ENCODE measurements around the gene FAM25G.
"Not testable (repeated sequence)": the region's sequence is repeated elsewhere in the genome, so short reads cannot be mapped to it uniquely, and the experiment has no call there.

FAM25G gene

GRCh38 chr10:47491600-47491999 is at the start of gene FAM25G:
Gene FAM25G, minus strand, starts transcription at chr10:47491700. Its CDS starts 26 bp downstream, at chr10:47491674.
- DNase-seq: not testable (repeated sequence)

DNA sequence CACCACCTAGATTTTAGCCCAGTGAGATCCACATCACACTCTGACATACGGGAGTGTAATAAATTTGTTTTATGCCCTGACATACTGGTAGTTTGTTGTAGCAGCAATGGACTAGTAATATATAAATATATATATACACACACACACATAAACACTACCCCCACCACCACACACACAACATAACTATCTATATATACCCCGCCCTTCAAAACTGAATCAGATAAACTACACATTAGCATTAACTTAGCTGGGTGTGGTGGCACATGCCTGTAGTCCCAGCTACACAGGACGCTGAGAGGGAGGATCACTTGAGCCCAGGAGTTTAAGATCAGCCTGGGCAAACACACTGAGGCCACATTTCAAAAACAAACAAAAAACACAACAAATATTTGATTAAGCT is 44.9 kb upstream of the FAM25G start:
- DNase-seq: not testable (repeated sequence)

DNA sequence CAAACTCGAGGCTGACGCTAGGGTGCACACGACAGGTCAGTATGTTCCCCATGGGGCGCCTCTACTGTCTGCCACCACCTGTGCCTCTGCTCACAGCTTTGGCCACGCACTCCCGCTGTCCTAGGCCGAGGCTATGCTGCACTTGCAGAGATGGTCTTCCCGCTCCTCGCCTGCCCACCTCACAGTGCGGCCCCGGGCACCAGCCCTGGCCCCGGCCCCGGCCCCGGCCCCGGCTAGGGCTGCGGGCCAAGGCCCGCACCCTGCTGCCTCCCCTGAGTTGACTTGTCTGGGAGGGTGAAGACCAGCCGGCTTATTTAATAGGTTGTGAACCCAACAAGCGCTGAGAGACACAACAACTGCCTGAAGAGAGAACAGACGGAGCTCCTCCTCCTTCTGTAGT is 32.0 kb upstream of the FAM25G start, which contains the start of gene AGAP9:
Gene AGAP9, minus strand, starts transcription at position 164 of the 400 bp plus-strand sequence. Its CDS starts 112 bp downstream, at position 52.
- DNase-seq: not testable (repeated sequence)

- not testable (repeated sequence) for DNase-seq
These were observed 10.8 kb upstream of the FAM25G start for GRCh38 chr10:47502313-47502712.

GRCh38 chr10:47494226-47494625 is 2.7 kb upstream of the FAM25G start:
- DNase-seq: not testable (repeated sequence)

DNA sequence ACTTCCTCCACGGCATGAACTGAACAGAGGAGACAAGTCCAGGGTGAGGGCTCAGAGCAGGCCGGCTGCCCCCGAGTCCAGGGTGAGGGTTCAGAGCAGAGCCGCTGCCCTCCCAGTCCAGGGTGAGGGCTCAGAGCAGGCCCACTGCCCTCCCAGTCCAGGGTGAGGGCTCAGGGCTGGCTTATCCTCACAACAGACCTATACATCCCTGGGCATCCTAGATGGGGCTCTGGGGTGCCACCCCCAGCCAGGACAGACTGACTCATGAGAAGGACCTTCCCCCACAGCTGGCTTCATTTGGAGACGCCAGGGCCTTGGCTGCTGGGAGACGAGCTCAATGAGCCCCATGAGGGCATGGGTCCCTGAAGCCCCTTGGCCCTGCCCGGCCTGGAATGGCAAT is 1.9 kb downstream of the FAM25G start:
- not testable (repeated sequence) for DNase-seq

DNA sequence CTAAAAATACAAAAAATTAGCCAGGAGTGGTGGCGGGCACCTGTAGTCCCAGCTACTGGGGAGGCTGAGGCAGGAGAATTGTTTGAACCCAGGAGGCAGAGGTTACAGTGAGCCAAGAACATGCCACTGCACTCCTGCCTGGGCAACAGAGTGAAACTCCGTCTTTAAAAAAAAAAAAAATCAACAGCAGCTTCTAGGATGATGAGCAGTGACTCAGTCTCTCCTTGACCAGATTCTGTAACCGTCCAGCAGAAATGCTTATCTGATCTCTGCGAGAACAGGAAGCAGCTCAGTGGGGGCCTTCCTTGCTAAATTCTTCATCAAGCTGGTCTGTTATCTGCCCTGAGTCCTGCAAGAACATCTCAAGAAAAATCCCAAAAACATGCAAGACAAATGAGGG is 5.6 kb downstream of the FAM25G start:
- not testable (repeated sequence) for DNase-seq

DNA sequence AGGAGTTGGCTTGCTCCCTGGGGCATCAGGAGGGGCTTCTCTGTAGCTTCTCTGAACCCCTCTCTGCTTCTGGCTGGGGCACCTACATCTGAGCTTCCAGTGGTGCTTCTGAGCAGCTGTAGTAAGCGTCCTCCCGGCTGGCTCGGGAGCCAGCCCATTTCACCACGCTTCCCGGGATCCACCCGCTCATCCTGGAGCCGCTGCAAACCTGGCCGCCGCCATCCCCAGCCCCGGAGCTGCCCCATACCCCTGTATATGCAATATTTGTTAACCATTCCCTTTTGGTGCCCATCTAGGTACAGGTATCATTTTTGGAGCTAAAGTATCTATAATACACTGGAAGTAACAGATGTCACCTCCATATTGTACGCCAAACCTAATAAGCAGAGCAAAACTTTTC is 6.7 kb downstream of the FAM25G start:
- DNase-seq: not testable (repeated sequence)

- not testable (repeated sequence) for DNase-seq
These were observed 7.6 kb downstream of the FAM25G start, which contains the start of gene ANXA8 for GRCh38 chr10:47483923-47484322. Gene ANXA8, minus strand, starts transcription at chr10:47484115. Its CDS starts 182 bp downstream, at chr10:47483933.

DNA sequence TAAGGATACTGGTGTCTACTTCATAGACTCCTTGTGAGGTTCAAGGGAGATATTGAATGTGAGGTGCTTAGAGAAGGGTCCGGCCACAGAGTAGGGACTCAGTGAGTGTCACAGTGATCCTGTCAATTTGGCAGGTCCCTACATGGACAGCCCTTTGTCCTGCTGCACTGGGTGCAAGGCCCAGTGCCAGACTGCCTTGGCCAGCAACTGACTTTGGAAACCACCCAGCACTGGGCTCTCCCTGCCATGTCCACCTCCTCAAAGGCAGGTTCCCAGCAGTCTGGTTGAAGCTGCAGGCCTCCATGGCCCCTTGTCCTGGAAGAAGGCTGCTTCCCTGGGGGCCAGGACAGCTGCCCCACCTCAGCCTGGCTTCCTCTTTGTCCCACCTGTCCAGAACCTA is 9.1 kb downstream of the FAM25G start:
- DNase-seq: not testable (repeated sequence)

DNA sequence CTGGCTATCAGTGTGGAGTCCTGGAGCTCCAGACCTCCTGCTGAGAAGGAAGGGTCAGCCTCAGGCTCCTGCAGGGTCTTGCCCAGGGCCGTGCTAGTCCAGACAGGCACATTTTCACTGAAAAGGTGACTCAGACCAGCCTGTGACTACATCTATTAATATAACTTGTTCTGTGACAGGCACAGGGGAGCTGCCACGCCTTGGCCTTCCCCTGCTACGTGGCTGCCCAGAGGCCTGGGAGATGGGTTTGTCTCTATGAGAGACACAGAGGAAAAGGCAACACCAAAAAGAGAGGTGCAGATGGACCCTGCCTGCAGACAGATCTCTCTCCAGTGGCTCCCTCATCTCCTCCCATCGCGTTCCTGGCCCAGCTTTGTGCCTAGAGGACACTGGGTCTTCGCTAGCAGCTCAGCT is 9.7 kb downstream of the FAM25G start:
- DNase-seq: not testable (repeated sequence)

- DNase-seq: not testable (repeated sequence)
These were observed 10.2 kb downstream of the FAM25G start for GRCh38 chr10:47481182-47481766.

GRCh38 chr10:47480133-47480532 is 11.4 kb downstream of the FAM25G start:
- not testable (repeated sequence) for DNase-seq

GRCh38 chr10:47478114-47478513 is 13.4 kb downstream of the FAM25G start:
- not testable (repeated sequence) for DNase-seq

DNA sequence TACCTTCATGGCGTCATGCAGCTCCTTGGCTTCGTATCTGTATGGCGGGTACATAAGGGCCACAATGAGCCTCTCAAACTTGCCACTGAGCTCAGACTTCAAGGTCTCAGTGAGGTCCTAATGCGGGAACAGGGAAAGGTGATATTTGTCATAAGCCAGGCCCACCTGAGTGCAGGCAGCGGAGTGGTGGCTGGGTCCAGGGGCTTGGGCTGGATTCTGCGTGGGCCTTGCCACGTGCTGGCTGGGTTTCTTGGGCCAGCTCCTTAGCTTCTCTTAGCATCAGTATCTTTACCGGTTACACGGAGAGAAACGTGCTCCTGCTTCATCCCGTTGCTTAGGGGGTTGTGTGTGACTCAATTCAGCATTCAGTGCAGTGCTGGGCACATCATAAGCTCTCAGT is 14.4 kb downstream of the FAM25G start:
- not testable (repeated sequence) for DNase-seq

DNA sequence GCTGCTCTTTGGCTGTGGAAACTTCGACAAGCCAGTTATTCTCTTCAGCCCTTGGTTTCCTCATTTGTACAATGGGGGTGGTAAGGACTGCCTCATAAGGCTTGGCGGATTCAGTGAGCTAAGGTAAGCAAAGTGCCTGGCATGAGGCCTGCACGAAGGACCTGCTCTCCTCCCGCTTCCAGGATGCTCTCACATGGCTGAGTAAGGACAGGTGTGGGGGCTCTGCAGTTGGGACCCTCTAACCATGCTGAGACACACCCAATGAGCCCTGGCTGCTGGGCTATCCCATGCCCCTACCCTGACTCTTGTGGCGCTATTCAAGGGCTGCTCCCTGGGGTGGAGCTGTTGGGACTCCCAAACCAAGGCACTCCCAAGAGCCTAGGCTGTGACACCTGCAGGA is 16.4 kb downstream of the FAM25G start:
- not testable (repeated sequence) for DNase-seq

DNA sequence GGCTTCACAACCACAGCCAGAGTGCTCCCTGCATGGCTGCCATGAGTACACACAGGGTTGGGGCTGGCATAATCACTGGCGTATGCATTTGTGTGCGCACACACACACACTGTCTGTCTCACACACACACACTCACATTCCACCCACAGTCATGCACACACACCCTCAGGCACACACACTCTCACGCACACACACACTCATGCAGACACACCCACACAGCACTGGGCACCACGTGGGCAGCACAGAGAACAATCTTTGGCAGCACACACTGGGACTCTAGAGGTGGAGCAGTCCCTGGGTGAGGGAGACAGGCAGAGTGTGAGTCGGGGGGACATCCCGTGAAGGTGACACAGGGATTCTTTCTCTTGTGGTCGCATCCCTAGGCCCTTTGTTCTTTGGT is 18.0 kb downstream of the FAM25G start:
- not testable (repeated sequence) for DNase-seq

- DNase-seq: not testable (repeated sequence)
These were observed 18.9 kb downstream of the FAM25G start for GRCh38 chr10:47472647-47473046.

DNA sequence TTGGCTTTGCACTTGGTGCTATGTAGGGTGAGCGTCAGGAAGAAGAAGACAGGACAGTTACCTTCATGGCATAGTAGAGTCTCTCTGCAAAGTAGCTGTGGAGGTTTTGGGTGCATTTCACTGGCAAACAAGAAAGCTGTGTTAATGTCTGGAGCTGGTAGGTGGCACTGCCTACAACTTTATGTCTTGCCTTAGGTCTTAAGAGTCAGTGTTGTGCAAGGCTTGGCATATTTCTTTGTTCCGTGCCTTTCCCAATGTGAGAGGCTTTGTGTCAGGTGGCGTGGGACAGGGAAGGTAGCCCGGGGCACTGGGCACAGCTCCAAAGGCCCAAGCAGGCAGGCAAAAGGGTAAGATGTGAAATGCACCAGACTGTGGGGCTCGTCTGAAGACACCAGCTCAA is 19.4 kb downstream of the FAM25G start:
- not testable (repeated sequence) for DNase-seq

- not testable (repeated sequence) for DNase-seq
These were observed 22.6 kb downstream of the FAM25G start for GRCh38 chr10:47468731-47469528.

DNA sequence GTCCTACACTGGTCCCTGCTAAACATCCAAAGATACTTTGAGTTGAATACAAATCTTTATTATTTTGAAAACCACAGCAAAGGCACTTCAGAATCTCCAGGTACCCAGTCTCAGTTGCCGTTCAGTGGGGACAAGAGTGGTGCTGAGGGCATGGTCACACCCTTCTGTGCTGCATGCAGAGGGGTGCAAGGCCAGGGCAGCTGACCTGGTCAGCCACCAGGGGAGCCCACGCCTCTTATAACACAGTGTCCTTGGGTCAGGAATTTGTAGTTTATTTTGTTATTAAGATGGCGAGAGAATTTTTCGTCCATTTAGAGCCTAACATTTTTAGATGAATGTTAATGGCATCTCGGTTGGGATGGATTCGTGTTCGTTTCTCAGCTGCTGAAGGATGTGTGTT is 23.5 kb downstream of the FAM25G start:
- not testable (repeated sequence) for DNase-seq

GRCh38 chr10:47467458-47467857 is 24.0 kb downstream of the FAM25G start:
- DNase-seq: not testable (repeated sequence)

GRCh38 chr10:47465216-47465917 is 26.1 kb downstream of the FAM25G start:
- DNase-seq: not testable (repeated sequence)
